RWPE1 (cell line): Measurements from ENCODE around the gene GCHFR.

Source experiments
- CTCF ChIA-PET: fragments of 350-600 bp; sonication (Branson Sonifier 250); formaldehyde crosslinking; extraction: SDS; loops from one replicate; lab custom pipeline; 2021; lab: Yijun Ruan, JAX
- POLR2A ChIA-PET: fragments of 400-600 bp; formaldehyde crosslinking; extraction: SDS; loops from one replicate; lab custom pipeline; 2020; ENCODE audit warnings: antibody characterized with exemption; ENCODE audit not compliant: low non-redundant PET; lab: Yijun Ruan, JAX
- DNase-seq: peaks from one replicate; pipeline ENCODE4 v3.0.0; 2012; ENCODE audit warnings: low spot score
- H3K27ac ChIP-seq: fragments of 450-650 bp; 2 replicates; pipeline ENCODE4 v1.5.1; 2017
- CTCF ChIP-seq: fragments of 450-650 bp; conservative IDR thresholded peaks from 2 replicates; pipeline ENCODE4 v1.5.1; 2017; ENCODE audit warnings: low read depth, mild to moderate bottlenecking

GCHFR gene

GRCh38 chr15:40743485-40743901 lies 20.4 kb upstream of the GCHFR start:
- no peak for TF ChIP-seq CTCF
- ChIA-PET CTCF (interaction anchor here (1.1 kb wide), 2 partner anchors 20 to 39 kb away, joined by 4 to 5 read pairs; partner anchors contain the start of gene GCHFR), POLR2A (no interaction called here)
- DNase-seq: no peak
- peak overlapping the region; percentile 86 for H3K27ac ChIP-seq

- no peak for TF ChIP-seq CTCF
- CTCF ChIA-PET: interaction anchor here (0.6 to 1.1 kb wide), 10 partner anchors 18 to 197 kb away, joined by 3 to 8 read pairs (median 4); partner anchors contain the start of gene GCHFR
- peak; percentile 83 for DNase-seq
Measured at GRCh38 chr15:40743921-40744814, 19.7 kb upstream of the GCHFR start.

GRCh38 chr15:40744815-40745152 lies 19.1 kb upstream of the GCHFR start:
- no peak for TF ChIP-seq CTCF
- peak overlapping the region; percentile 86 for H3K27ac ChIP-seq
- ChIA-PET CTCF (interaction anchor here (0.6 to 1.1 kb wide), 8 partner anchors 19 to 197 kb away, joined by 3 to 8 read pairs (median 4); partner anchors contain the start of gene GCHFR), POLR2A (no interaction called here)
- no peak for DNase-seq

More at GRCh38 chr15:40743921-40744814, 19.7 kb upstream of the GCHFR start:
- H3K27ac ChIP-seq: peak overlapping the region; percentile 86
- POLR2A ChIA-PET: no interaction called here

- no peak for DNase-seq
- no peak for TF ChIP-seq CTCF
- ChIA-PET POLR2A (interaction anchor here (0.7 kb wide), 1 partner anchor 18 kb away, joined by 3 read pairs; no protein-coding TSS in a partner anchor), CTCF (interaction anchor here (0.6 to 2.2 kb wide), 11 partner anchors 18 to 307 kb away, joined by 3 to 27 read pairs (median 8); partner anchors contain the start of genes C15orf62 and GCHFR)
- peak overlapping the region; percentile 86 for H3K27ac ChIP-seq
Measured at GRCh38 chr15:40746916-40747418, 16.9 kb upstream of the GCHFR start.

GRCh38 chr15:40747685-40748631 lies 15.9 kb upstream of the GCHFR start:
- DNase-seq: no peak
- H3K27ac ChIP-seq: peak overlapping the region; percentile 86
- no peak for TF ChIP-seq CTCF
- POLR2A ChIA-PET: no interaction called here
- CTCF ChIA-PET: interaction anchor here (1.2 to 2.2 kb wide), 7 partner anchors 17 to 228 kb away, joined by 3 to 27 read pairs (median 5); partner anchors contain the start of genes C15orf62 and GCHFR
